Measurements from ENCODE around the gene PDGFC. TPM values are rescaled to one million over a fixed set of nuclear protein-coding genes. Genes with fewer than 3 reads are reported as not detected.

Gene PDGFC
- total RNA-seq, 1 donor from 2014 or later = 39.9 TPM

DNA sequence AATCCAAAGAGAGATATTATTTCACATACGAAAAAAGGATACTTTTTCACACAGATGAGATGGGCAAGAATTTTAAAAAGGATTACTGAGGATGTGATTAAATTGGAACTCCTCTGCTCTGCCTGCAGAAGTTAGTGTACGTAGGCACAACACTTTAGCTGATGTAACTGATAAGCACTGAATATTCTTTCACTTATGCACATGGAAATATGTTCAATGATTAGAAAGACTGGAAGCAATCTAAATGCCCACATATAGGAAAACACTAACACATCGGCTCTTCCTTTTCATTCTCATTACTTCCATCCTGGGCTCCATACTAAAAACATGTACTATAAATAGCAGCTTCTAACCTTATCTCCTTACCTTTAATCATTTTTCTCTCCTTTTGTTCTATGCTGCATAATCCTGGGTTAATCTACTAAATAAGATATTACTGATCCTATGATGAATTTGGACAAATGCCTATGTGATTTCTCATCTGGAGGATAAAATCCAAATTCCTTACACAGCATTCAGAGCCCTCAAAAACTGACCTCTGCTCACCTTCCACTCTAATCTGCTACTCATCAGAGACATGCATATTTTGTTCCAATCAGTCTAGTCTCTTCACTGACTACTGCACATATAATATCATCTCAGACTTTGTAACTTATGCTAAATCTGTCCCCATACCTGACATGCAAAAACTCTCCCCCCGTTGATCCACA, 197.8 kb downstream of the PDGFC start:
- no peaks in the 10 kb centered on the region for H3K9me3 Mint-ChIP-seq
- H3K4me1 Mint-ChIP-seq (ENCODE audit: unreplicated experiment) = peaks cover 45% of the 10 kb centered on the region
- no peak for DNase-seq (ENCODE audit: extremely low spot score, unreplicated experiment)

GRCh38 chr4:156771171-156771837, 200.3 kb downstream of the PDGFC start:
- Mint-ChIP-seq H3K4me3 (peak overlapping the region; percentile 55), H3K27ac (peak overlapping the region; percentile 76), H3K36me3 (peaks cover 10% of the 10 kb centered on the region), H3K4me1 (ENCODE audit: unreplicated experiment) (peaks cover 41% of the 10 kb centered on the region), H3K27me3 (no peaks in the 10 kb centered on the region), H3K9me3 (no peaks in the 10 kb centered on the region)
- DNase-seq (ENCODE audit: extremely low spot score, unreplicated experiment) = no peak
- no peak for TF ChIP-seq CTCF (conservative IDR thresholded peaks at IDR 0.05)

More for the DNA sequence above, 197.8 kb downstream of the PDGFC start:
- no peaks in the 10 kb centered on the region for H3K36me3 Mint-ChIP-seq
- H3K27ac Mint-ChIP-seq = peak overlapping the region; percentile 7
- H3K27me3 Mint-ChIP-seq = no peaks in the 10 kb centered on the region
- no peak overlapping the region for H3K4me3 Mint-ChIP-seq
- no peak for TF ChIP-seq CTCF (conservative IDR thresholded peaks at IDR 0.05)

DNA sequence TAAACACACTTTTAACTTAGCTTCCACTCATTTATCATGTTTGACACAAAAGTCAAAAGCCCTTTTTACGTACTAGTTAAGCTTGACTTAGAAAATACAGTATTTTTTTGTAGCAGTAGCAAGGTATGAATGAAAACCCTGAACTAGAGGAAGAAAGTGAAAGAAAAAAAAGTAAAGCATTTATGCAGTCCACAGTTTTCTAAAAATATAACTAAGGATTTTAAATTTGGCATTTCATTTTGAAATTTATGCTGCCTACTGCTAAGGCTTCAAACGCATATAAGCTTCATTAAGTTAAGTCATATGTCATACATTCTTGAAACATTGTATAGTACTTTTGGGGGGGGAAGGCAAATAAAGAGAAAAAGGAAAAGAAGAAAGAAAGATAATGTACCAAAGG, 201.5 kb downstream of the PDGFC start:
- Mint-ChIP-seq H3K27ac (no peak overlapping the region), H3K4me1 (ENCODE audit: unreplicated experiment) (peaks cover 41% of the 10 kb centered on the region), H3K27me3 (no peaks in the 10 kb centered on the region), H3K9me3 (no peaks in the 10 kb centered on the region), H3K36me3 (peaks cover 10% of the 10 kb centered on the region), H3K4me3 (no peak overlapping the region)
- no peak for DNase-seq (ENCODE audit: extremely low spot score, unreplicated experiment)
- no peak for TF ChIP-seq CTCF (conservative IDR thresholded peaks at IDR 0.05)

- Mint-ChIP-seq H3K27ac (no peak overlapping the region), H3K9me3 (no peaks in the 10 kb centered on the region)
Measured at GRCh38 chr4:156767911-156768415, 203.6 kb downstream of the PDGFC start.

DNA sequence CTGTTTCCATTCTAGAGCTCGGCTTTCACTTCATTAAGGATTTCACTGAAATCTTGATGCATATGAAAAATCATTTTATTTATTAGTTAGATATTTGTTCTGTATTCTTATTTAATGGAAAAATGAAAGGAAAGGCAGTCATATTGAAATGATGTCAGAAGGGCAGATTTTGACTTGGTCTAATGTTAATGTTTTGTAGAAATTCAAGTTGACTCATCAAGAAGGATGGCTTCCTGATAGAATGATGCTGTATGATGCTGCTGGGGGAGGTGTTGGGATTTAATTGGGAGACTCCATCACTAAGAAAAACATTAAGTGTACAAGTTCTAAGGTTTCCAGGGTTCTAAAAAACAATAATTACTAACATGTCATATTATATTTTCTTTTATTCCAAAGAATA, 204.8 kb downstream of the PDGFC start:
- TF ChIP-seq CTCF (conservative IDR thresholded peaks at IDR 0.05) = no peak
- H3K9me3 Mint-ChIP-seq = no peaks in the 10 kb centered on the region
- no peaks in the 10 kb centered on the region for H3K27me3 Mint-ChIP-seq
- H3K4me3 Mint-ChIP-seq = no peak overlapping the region
- H3K4me1 Mint-ChIP-seq (ENCODE audit: unreplicated experiment) = peaks cover 33% of the 10 kb centered on the region
- no peak for DNase-seq (ENCODE audit: extremely low spot score, unreplicated experiment)
- no peak overlapping the region for H3K27ac Mint-ChIP-seq
- H3K36me3 Mint-ChIP-seq = peaks cover 19% of the 10 kb centered on the region

More at GRCh38 chr4:156767911-156768415, 203.6 kb downstream of the PDGFC start:
- TF ChIP-seq CTCF (conservative IDR thresholded peaks at IDR 0.05) = no peak
- peaks cover 17% of the 10 kb centered on the region for H3K36me3 Mint-ChIP-seq
- DNase-seq (ENCODE audit: extremely low spot score, unreplicated experiment) = no peak
- no peaks in the 10 kb centered on the region for H3K27me3 Mint-ChIP-seq
- no peak overlapping the region for H3K4me3 Mint-ChIP-seq
- peaks cover 39% of the 10 kb centered on the region for H3K4me1 Mint-ChIP-seq (ENCODE audit: unreplicated experiment)
